ENCODE data around the gene OR2AG1.

- TF ChIP-seq CTCF (IDR thresholded peaks at IDR 0.05; ENCODE audit: insufficient read depth, low read length) (no peak), POLR2AphosphoS5 (IDR thresholded peaks at IDR 0.05; ENCODE audit: low read depth) (no peak), REST (IDR thresholded peaks at IDR 0.05; ENCODE audit: insufficient replicate concordance, low read depth) (no peak), GABPA (IDR thresholded peaks at IDR 0.05; ENCODE audit: low read depth) (no peak), SPI1 (IDR thresholded peaks at IDR 0.05; ENCODE audit: borderline replicate concordance, low read depth) (peak; percentile 93)
Observed at GRCh38 chr11:6778518-6778917, 4.3 kb upstream of the OR2AG1 start.
